Mucosa of descending colon (tissue), 3 donors: ENCODE measurements around the gene SHISAL2A. TPM values are rescaled to one million over a fixed set of nuclear protein-coding genes. Genes with fewer than 3 reads are reported as not detected.

Source experiments
- ATAC-seq: fragments of 200-7000 bp; cut with Tn5 transposase; one replicate; pipeline ENCODE4 v1.9.1; 2020; ENCODE audit warnings: mild to moderate bottlenecking, moderate library complexity
- DNase-seq, 3 donors: peaks; one replicate each; pipeline ENCODE4 v3.0.0-alpha.2; 2020
- H3K36me3 ChIP-seq: fragments of 200-600 bp; one replicate; pipeline ENCODE4 v1.8.0; 2021; ENCODE audit warnings: low read depth, mild to moderate bottlenecking
- H3K4me1 ChIP-seq: fragments of 200-600 bp; one replicate; pipeline ENCODE4 v1.8.0; 2021; ENCODE audit warnings: low read depth, mild to moderate bottlenecking
- H3K4me3 ChIP-seq: fragments of 200-600 bp; one replicate; pipeline ENCODE4 v1.8.0; 2021; ENCODE audit warnings: mild to moderate bottlenecking
- H3K9me3 ChIP-seq: fragments of 200-600 bp; one replicate; pipeline ENCODE4 v1.8.0; 2021; ENCODE audit warnings: mild to moderate bottlenecking
- intact Hi-C, 2 donors: fragments of 100-400 bp; cut with DNase I in 1 of 2; cut with micrococcal nuclease in 1 of 2; formaldehyde crosslinking; loops; one replicate each; pipeline versions ENCODE4 v1.11.0 to v1.11.1; 2022; cut with DNase I, micrococcal nuclease
- total RNA-seq, 3 donors: library from RNA; stranded (reverse); fragmentation: NEBNext Ultra II Directional in 2 of 3; extraction: Animal tissue kit (Norgen Biotek cat#: 25700) in 2 of 3; gene quantifications; one replicate each; pipeline versions ENCODE4 v1.2.1 to v1.2.4, GENCODE V29; 2021 to 2023
- TF ChIP-seq, protein P1 (sequence below): fragments of 200-600 bp; IDR thresholded peaks from one replicate; pipeline ENCODE4 v1.8.0; 2022; ENCODE audit warnings: antibody characterized with exemption, mild to moderate bottlenecking
- donor health status: DM: no; HTN: no; CAD: no; lungs with moderate emphysema.
- donor health status: DM: no; HTN: no; CAD: no.
- donor health status: DM: no; HTN: yes; CAD: no.

The SHISAL2A gene
- total RNA-seq, 3 donors from 2014 or later, result 0.72 to 0.78 TPM; not detected in 1

DNA sequence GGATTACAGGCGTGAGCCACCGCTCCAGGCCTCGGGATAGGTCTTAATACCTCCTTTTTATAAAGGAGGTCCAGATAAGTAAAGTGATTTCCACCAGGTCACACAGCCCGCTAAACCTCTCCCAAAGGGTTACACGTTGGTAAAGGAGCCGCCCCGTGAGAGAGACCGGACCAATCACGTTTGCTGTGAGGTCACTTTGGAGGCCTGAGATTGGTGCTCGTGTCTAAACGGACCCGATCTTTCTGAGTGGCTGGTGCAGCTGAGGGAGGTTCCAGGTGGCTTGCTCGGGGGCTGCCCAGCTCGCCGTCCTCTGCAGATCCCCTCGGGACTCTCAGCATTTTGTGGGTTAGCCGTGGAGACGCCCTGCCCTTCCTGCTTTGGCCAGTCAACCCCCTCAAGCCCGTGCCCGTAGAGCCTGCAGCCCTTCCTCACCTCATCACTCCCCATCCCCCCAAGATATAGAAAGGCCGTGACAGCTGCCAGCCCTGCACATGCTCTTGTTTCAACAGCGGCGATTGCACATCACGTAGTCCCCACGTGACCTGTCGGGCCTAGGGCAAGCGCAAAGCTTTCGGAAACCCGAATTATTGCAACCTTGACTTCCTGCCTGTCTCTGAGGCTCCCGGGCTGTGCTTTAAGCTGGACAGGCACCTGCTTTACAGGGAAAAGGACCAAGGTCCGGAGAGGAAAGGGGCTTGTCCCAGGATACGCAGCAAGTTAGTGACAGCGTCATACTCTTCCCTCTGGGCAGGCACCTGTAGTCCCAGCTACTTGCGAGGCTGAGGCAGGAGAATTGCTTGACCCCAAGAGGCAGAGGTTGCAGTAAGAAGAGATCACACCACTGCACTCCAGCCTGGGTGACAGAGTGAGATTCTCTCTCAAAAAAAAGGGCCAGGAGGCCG lies 70.2 kb downstream of the SHISAL2A start:
- peak overlapping the region; percentile 12 for H3K4me3 ChIP-seq
- no peaks in the 10 kb centered on the region for H3K9me3 ChIP-seq
- H3K4me1 ChIP-seq, result peaks cover 27% of the 10 kb centered on the region
- intact Hi-C loops, result no loop called here
- no peaks in the 10 kb centered on the region for H3K36me3 ChIP-seq
- DNase-seq (peak; percentile 88 to 94 (median 91)), ATAC-seq (peak; percentile 79)
- TF ChIP-seq, protein P1, sequence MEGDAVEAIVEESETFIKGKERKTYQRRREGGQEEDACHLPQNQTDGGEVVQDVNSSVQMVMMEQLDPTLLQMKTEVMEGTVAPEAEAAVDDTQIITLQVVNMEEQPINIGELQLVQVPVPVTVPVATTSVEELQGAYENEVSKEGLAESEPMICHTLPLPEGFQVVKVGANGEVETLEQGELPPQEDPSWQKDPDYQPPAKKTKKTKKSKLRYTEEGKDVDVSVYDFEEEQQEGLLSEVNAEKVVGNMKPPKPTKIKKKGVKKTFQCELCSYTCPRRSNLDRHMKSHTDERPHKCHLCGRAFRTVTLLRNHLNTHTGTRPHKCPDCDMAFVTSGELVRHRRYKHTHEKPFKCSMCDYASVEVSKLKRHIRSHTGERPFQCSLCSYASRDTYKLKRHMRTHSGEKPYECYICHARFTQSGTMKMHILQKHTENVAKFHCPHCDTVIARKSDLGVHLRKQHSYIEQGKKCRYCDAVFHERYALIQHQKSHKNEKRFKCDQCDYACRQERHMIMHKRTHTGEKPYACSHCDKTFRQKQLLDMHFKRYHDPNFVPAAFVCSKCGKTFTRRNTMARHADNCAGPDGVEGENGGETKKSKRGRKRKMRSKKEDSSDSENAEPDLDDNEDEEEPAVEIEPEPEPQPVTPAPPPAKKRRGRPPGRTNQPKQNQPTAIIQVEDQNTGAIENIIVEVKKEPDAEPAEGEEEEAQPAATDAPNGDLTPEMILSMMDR, result no peak

DNA sequence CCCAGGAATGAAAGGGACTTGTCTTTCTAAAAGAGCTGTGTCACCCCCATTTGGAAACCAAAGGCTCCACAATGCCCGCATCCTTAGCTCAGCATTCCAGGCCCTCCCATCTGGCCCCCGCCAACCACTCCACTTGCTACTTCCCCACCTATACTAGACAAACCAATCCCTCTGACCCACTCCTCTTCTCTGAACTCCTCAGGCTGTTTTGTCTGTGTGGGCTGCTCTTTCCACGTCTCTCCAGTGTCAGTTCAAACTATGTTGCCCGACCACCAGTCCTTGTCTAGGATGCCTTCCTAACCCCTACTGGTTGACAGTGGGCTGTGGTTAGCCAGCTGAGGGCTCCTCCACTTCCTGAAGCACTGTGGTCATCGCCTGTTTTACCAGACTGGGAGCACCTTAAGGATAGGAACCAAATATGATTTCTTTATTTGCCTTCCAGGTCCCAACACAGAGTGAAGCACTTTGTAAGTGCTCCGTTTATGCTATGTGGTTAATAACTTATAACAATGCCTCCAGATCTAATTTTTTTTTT lies 73.2 kb downstream of the SHISAL2A start:
- intact Hi-C loops, result no loop called here
- DNase-seq, result no peak

More for the DNA sequence above, 73.2 kb downstream of the SHISAL2A start:
- no peak for ATAC-seq
- H3K4me3 ChIP-seq, result no peak overlapping the region
- peaks cover 18% of the 10 kb centered on the region for H3K4me1 ChIP-seq
- H3K36me3 ChIP-seq, result no peaks in the 10 kb centered on the region
- no peaks in the 10 kb centered on the region for H3K9me3 ChIP-seq
- TF ChIP-seq, protein P1, result no peak

Other genes with a start within 250 kb of the SHISAL2A start
- 1 to 10 TPM; 1.1 to 7.6 (median 2.1) TPM for gene ORC1, start 228.7 kb upstream of the SHISAL2A start, total RNA-seq
- 10 to 100 TPM; 44.9 to 58.2 (median 45.2) TPM for gene PRPF38A, start 228.6 kb upstream of the SHISAL2A start, total RNA-seq
- 10 to 100 TPM; 17.9 to 51.7 (median 20.8) TPM for gene TUT4, start 80.1 kb upstream of the SHISAL2A start, total RNA-seq
- gene GPX7, start 30.8 kb upstream of the SHISAL2A start, total RNA-seq, result 1 to 10 TPM in 2 of 3 donors, under 1 TPM in 1; 0.46 to 7.8 (median 4.0) TPM
- gene COA7, start 65.2 kb downstream of the SHISAL2A start, total RNA-seq, result 10 to 100 TPM; 18.6 to 22.0 (median 20.3) TPM
- 10 to 100 TPM; 28.6 to 56.6 (median 35.7) TPM for gene ZYG11B, start 93.3 kb downstream of the SHISAL2A start, total RNA-seq
- under 1 TPM in 2 of 3 donors, not detected in 1; 0.07 to 0.12 TPM for gene ZYG11A, start 209.6 kb downstream of the SHISAL2A start, total RNA-seq